Gastroesophageal sphincter (tissue), 3 donors: Measurements from ENCODE around the gene AFAP1.

Source experiments
- CTCF ChIP-seq, 4 experiments: fragments of 200-600 bp in 2 of 4; fragments of 450-650 bp in 2 of 4; sonication (generic) in 1 of 4; IDR thresholded peaks; one replicate each; pipeline ENCODE4 v1.5.1; 2017 to 2019; ENCODE audit warnings: antibody characterized with exemption in 4 of 4, mild to moderate bottlenecking in 2 of 4, moderate library complexity in 2 of 4
- EP300 ChIP-seq: sonication (generic); formaldehyde crosslinking; IDR thresholded peaks from one replicate; pipeline ENCODE4 v1.6.1; 2017; ENCODE audit warnings: antibody characterized with exemption, mild to moderate bottlenecking
- POLR2A ChIP-seq, 2 donors: fragments of 450-650 bp; IDR thresholded peaks; one replicate each; pipeline ENCODE4 v1.6.1; 2017; ENCODE audit warnings: antibody characterized with exemption in 2 of 2, mild to moderate bottlenecking in 2 of 2, moderate library complexity in 1 of 2
- POLR2AphosphoS5 ChIP-seq: sonication (generic); formaldehyde crosslinking; IDR thresholded peaks from one replicate; pipeline ENCODE4 v1.6.1; 2017; ENCODE audit warnings: antibody characterized with exemption

- TF ChIP-seq POLR2AphosphoS5 (no peak), CTCF (IDR thresholded peaks at IDR 0.05) (no peak), POLR2A (IDR thresholded peaks at IDR 0.05) (no peak), EP300 (no peak)
Observed at GRCh38 chr4:7974425-7974824, 34.8 kb upstream of the AFAP1 start.
